ENCODE measurements around the gene REXO2. TPM values are rescaled to one million over a fixed set of nuclear protein-coding genes. Genes with fewer than 3 reads are reported as not detected.

The REXO2 gene
- total RNA-seq, 1 donor = 23.7 TPM

DNA sequence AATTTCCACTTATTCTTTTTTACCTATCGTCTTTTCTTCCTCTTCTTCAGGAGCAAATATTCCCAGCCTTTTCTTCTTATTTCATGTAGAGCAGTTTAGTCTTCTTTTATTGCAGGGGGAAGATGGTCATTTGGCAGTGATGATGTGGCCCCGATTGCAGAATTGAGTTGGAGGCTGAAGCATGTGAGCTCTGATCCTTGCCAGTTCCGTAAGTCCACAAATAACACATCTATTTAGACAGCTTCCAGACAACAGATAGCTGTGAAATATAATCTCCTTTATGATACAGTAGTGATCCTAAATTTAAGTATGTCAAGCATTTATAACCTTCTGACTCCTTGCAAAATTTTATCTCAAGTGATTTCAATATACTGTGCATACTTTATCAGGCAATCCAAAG, 27.5 kb downstream of the REXO2 start:
- H3K4me1 ChIP-seq (ENCODE audit: insufficient read depth, low read length) = no peaks in the 10 kb centered on the region
- no peak overlapping the region for H3K4me3 ChIP-seq (ENCODE audit: low read length)
- no peaks in the 10 kb centered on the region for H3K9me3 ChIP-seq (ENCODE audit: low read depth, low read length)
- no peaks in the 10 kb centered on the region for H3K27me3 ChIP-seq (ENCODE audit: insufficient read depth, low read length)

DNA sequence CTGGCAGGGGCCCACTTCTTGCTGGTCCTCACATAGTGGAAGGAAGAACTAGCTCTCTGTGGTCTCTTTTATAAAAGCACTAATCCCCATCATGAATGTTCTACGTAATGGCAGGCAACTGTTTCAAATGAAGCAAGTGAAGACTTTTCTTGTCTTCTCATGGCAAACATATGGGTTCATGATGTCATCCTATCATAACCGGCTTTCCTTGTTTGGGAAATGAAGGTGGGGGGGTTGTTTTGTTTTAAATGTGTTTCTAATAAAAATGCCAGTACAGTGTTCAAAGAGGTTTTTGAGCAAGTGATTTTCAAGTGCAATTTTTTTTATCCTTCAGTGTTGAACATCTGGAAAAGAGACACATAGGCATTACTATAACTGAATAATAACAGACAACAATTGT, 33.4 kb downstream of the REXO2 start:
- Histone ChIP-seq H3K4me1 (ENCODE audit: insufficient read depth, low read length) (no peaks in the 10 kb centered on the region), H3K27me3 (ENCODE audit: insufficient read depth, low read length) (no peaks in the 10 kb centered on the region), H3K4me3 (ENCODE audit: low read length) (no peak overlapping the region), H3K9me3 (ENCODE audit: low read depth, low read length) (no peaks in the 10 kb centered on the region)

DNA sequence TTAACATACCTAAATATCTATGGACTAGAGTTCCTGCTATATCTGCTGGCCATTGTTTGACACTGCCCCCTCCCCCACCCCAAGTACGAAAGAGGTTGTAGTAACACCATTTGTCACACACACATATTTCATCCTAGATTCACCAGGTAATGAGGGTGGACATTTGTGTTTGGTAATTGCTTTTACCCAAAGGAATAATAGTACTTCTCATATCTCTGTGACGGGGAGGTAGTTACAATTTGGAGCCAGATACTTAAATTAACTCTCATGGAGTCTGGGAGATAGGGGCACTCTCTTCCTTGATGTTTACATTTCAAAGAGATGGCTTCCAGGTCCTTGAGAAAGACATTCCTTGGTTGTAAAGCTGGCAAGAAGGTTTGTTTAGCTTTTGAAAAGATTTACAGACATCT, 38.7 kb downstream of the REXO2 start:
- Histone ChIP-seq H3K27me3 (ENCODE audit: insufficient read depth, low read length) (no peaks in the 10 kb centered on the region), H3K4me3 (ENCODE audit: low read length) (no peak overlapping the region), H3K9me3 (ENCODE audit: low read depth, low read length) (no peaks in the 10 kb centered on the region), H3K4me1 (ENCODE audit: insufficient read depth, low read length) (no peaks in the 10 kb centered on the region)

DNA sequence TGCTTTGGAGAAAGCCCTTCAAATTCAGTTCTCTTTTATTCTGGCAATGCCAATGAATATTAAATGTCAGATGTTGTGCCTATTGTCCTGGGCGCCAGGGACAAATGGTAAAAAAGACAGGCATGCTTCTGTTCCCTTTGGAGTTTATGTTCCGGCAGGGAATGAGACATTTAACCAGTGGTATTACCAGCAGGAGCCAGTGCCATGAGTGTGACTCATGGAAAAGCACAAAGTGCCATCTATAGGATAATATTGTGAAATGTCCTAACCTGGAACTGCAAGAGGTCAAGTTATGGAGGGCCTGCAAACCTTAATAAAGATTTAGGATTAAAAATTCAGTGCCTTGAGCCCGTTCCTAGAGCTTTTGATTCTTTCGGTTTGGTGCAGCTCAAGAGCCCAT, 39.5 kb downstream of the REXO2 start:
- H3K4me1 ChIP-seq (ENCODE audit: insufficient read depth, low read length) = no peaks in the 10 kb centered on the region
- no peaks in the 10 kb centered on the region for H3K27me3 ChIP-seq (ENCODE audit: insufficient read depth, low read length)
- H3K9me3 ChIP-seq (ENCODE audit: low read depth, low read length) = no peaks in the 10 kb centered on the region
- no peak overlapping the region for H3K4me3 ChIP-seq (ENCODE audit: low read length)

DNA sequence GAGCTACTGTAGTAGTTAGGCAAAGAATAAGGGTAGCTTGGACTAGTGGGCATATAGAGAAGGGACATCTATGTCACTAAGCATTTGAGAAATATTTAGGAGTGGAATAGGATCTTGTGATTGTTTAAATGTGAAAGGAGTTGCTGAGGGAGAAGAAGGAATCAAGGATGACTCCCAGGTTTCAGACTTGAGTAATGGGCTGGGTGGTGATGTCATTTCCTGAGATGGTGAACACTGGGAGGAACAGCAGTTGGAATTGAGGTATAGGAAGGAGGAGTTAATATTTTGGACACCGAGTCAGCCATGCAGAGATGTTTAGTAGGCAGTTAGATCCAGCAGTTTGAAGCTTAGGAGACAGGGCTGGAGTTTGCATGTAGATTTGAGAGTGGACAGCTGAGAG, 40.1 kb downstream of the REXO2 start:
- no peaks in the 10 kb centered on the region for H3K27me3 ChIP-seq (ENCODE audit: insufficient read depth, low read length)
- no peak overlapping the region for H3K4me3 ChIP-seq (ENCODE audit: low read length)
- no peaks in the 10 kb centered on the region for H3K9me3 ChIP-seq (ENCODE audit: low read depth, low read length)
- H3K4me1 ChIP-seq (ENCODE audit: insufficient read depth, low read length) = no peaks in the 10 kb centered on the region

DNA sequence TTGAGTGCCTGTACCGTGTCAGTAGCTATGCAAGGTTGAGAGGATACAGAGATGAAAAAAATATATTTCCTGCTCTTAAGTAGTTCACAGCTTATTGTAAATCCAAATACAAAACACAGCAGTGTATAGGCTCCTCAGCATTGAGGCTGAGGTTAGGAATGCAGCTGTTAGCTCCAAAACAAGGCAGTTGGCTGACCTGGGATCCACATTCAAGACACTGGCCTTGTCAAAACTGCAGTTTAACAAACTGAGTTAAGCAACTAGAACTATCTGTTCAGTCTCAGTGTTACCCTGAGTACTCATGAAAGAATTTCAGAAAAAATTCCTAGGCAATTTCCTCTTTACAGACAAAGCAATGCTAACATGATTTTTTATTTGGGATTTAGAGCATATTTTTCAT, 42.8 kb downstream of the REXO2 start:
- no peaks in the 10 kb centered on the region for H3K9me3 ChIP-seq (ENCODE audit: low read depth, low read length)
- no peaks in the 10 kb centered on the region for H3K4me1 ChIP-seq (ENCODE audit: insufficient read depth, low read length)
- H3K4me3 ChIP-seq (ENCODE audit: low read length) = no peak overlapping the region
- H3K27me3 ChIP-seq (ENCODE audit: insufficient read depth, low read length) = no peaks in the 10 kb centered on the region

DNA sequence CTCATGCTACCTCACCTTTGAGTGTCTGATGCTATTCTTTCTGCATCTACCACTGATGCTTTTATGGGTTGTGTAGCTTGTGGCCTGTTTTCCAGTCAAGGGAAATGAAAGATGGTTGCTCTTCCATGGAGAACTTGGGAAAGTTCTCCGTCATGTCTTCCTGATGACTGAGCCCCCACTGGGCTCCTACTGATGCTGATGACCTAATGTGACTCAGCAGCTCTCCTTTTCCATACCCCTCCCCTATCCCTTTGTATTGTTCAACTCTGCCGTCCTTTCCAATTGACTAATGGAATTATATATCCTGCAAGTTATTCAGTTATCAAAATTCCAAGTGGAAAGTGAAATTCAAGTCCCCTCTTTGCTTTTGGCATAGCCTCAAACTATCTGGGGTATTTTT, 44.7 kb downstream of the REXO2 start:
- no peaks in the 10 kb centered on the region for H3K4me1 ChIP-seq (ENCODE audit: insufficient read depth, low read length)

DNA sequence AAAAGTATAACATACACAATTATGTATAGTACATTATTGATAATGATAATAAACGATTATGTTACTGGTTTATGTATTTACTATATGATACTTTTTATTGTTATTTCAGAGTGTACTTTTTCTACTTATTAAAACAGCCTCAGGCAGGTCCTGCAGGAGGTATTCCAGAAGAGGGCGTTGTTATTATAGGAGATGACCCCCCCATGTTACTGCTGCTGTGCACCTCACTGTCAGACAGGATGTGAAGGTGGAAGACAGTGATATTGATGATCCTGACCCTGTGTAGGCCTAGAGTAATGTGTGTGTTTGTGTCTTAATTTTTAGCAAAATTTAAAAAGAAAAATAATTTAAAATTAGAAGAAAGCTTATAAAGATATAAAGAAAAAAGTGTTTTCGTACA, 57.6 kb downstream of the REXO2 start:
- Histone ChIP-seq H3K9me3 (ENCODE audit: low read depth, low read length) (no peaks in the 10 kb centered on the region), H3K4me1 (ENCODE audit: insufficient read depth, low read length) (no peaks in the 10 kb centered on the region), H3K4me3 (ENCODE audit: low read length) (no peak overlapping the region), H3K27me3 (ENCODE audit: insufficient read depth, low read length) (peaks cover 3% of the 10 kb centered on the region)

More for the DNA sequence above, 44.7 kb downstream of the REXO2 start:
- Histone ChIP-seq H3K4me3 (ENCODE audit: low read length) (no peak overlapping the region), H3K9me3 (ENCODE audit: low read depth, low read length) (no peaks in the 10 kb centered on the region), H3K27me3 (ENCODE audit: insufficient read depth, low read length) (no peaks in the 10 kb centered on the region)

DNA sequence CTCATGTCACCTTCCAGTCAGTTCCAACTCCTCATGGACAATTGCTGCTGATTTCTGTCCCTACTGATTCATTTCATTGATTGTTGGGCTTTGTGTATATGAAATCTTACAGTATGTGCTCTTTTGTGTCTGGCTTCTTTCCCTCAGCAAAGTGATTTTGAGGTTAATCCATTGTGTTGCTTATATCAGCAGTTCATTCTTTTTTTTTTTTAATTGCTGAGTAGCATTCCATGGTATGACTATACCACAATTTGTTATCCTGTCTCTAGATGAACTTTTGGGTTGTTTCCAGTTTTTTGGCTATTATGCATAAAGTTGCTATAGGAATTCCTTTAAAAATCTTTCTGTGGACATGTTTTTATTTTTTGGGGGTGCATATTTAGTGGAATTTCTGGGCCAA, 60.5 kb downstream of the REXO2 start:
- H3K27me3 ChIP-seq (ENCODE audit: insufficient read depth, low read length) = peaks cover 3% of the 10 kb centered on the region
- H3K4me3 ChIP-seq (ENCODE audit: low read length) = no peak overlapping the region
- no peaks in the 10 kb centered on the region for H3K9me3 ChIP-seq (ENCODE audit: low read depth, low read length)
- no peaks in the 10 kb centered on the region for H3K4me1 ChIP-seq (ENCODE audit: insufficient read depth, low read length)

Other genes starting within 250 kb of the REXO2 start
- 0.73 TPM for gene NNMT, start 143.1 kb upstream of the REXO2 start, total RNA-seq
- 8.8 TPM for gene C11orf71, start 39.0 kb upstream of the REXO2 start, total RNA-seq
- 98.5 TPM for gene RBM7, start 38.8 kb upstream of the REXO2 start, total RNA-seq
- gene NXPE1, start 120.4 kb downstream of the REXO2 start, total RNA-seq = not detected
- gene NXPE4, start 156.3 kb downstream of the REXO2 start, total RNA-seq = not detected
- not detected for gene NXPE2, start 239.1 kb downstream of the REXO2 start, total RNA-seq

All from mononuclear cell (primary cell).